Activated CD8-positive, alpha-beta T cell treated with anti-CD3 and anti-CD28 coated beads, Interleukin-2, amount 10 ng/mL, durations not matched to agents 7 days and 5 days (primary cell): Measurements from ENCODE around the gene B3GNT3. TPM values are rescaled to one million over a fixed set of nuclear protein-coding genes. Genes with fewer than 3 reads are reported as not detected.
"Not testable (repeated sequence)": the region's sequence is repeated elsewhere in the genome, so short reads cannot be mapped to it uniquely, and the experiment has no call there.

ENCODE experiments used
- ATAC-seq: fragments of 150-1000 bp; cut with Tn5 transposase; one replicate; pipeline ENCODE4 v1.10.0; 2021; ENCODE audit warnings: moderate library complexity
- CTCF ChIA-PET: fragments of 350-600 bp; sonication (Branson Sonifier 250); formaldehyde crosslinking; loops from one replicate; lab custom pipeline; 2021; ENCODE audit warnings: antibody characterized with exemption; lab: Charles Lee
- POLR2A ChIA-PET: fragments of 350-600 bp; sonication (Branson Sonifier 250); formaldehyde crosslinking; loops from one replicate; lab custom pipeline; 2021; ENCODE audit warnings: antibody characterized with exemption; lab: Charles Lee
- DNase-seq: peaks from one replicate; pipeline ENCODE4 v3.0.0-alpha.2; 2020
- H3K27ac Mint-ChIP-seq: one replicate; pipeline ENCODE4 v1.8.0; 2021; ENCODE audit warnings: mild to moderate bottlenecking, mixed read lengths
- H3K27me3 Mint-ChIP-seq: one replicate; pipeline ENCODE4 v1.8.0; 2021; ENCODE audit warnings: low read depth, mixed read lengths
- H3K36me3 Mint-ChIP-seq: one replicate; pipeline ENCODE4 v1.8.0; 2021; ENCODE audit warnings: low read depth, mixed read lengths
- H3K4me1 Mint-ChIP-seq: one replicate; pipeline ENCODE4 v1.8.0; 2021; ENCODE audit warnings: low read depth, mixed read lengths
- H3K4me3 Mint-ChIP-seq: one replicate; pipeline ENCODE4 v1.8.0; 2021; ENCODE audit warnings: mild to moderate bottlenecking, mixed read lengths
- H3K9me3 Mint-ChIP-seq: one replicate; pipeline ENCODE4 v1.8.0; 2022; ENCODE audit warnings: mixed read lengths; ENCODE audit not compliant: insufficient read depth
- total RNA-seq, 2 experiments: library from RNA; stranded (reverse); gene quantifications; one replicate each; pipeline ENCODE4 v1.2.3, GENCODE V29; 2021

Gene B3GNT3
- total RNA-seq, 2 experiments from 2014 or later = 0.13 TPM; not detected in 1

- no peak for ATAC-seq
- peaks cover 59% of the 10 kb centered on the region for H3K36me3 Mint-ChIP-seq
- ChIA-PET POLR2A (interaction anchor here (0.6 to 0.8 kb wide), 2 partner anchors 38 to 105 kb away, joined by 3 to 5 read pairs; no protein-coding TSS in a partner anchor), CTCF (interaction anchor here (1.1 to 2.6 kb wide), 4 partner anchors 15 to 64 kb away, joined by 4 to 20 read pairs (median 10); partner anchors contain the start of gene FCHO1)
- H3K4me3 Mint-ChIP-seq = no peak overlapping the region
- no peak for DNase-seq
- no peaks in the 10 kb centered on the region for H3K27me3 Mint-ChIP-seq
- H3K9me3 Mint-ChIP-seq = no peaks in the 10 kb centered on the region
- H3K27ac Mint-ChIP-seq = no peak overlapping the region
- peaks cover 9% of the 10 kb centered on the region for H3K4me1 Mint-ChIP-seq
Measured at GRCh38 chr19:17767559-17767958, 27.4 kb upstream of the B3GNT3 start.

- no peaks in the 10 kb centered on the region for H3K27me3 Mint-ChIP-seq
- H3K27ac Mint-ChIP-seq = no peak overlapping the region
- no peak for DNase-seq
- H3K4me3 Mint-ChIP-seq = no peak overlapping the region
- ChIA-PET CTCF (no interaction called here), POLR2A (no interaction called here)
- peaks cover 5% of the 10 kb centered on the region for H3K4me1 Mint-ChIP-seq
- ATAC-seq = no peak
- no peaks in the 10 kb centered on the region for H3K9me3 Mint-ChIP-seq
- peaks cover 57% of the 10 kb centered on the region for H3K36me3 Mint-ChIP-seq
Measured at GRCh38 chr19:17770613-17771012, 24.3 kb upstream of the B3GNT3 start.

DNA sequence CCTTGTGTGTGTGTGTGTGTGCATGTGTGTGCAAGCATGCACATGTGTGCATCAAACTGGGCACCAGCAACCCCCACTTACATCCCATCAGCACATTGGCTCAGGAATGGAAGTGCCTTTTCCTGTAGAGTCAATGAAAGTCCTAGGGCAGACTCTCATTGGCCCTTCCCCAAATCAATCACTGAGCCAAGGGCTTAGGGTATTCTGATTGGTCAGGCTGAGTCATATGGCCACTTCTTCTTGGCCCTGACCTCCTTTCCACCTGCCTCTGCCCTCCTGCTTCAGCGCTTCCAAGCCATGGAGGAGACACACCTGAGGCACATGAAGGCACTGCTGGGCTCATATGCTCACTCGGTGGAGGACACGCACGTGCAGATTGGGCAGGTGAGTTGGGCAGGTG, 22.8 kb upstream of the B3GNT3 start:
- POLR2A ChIA-PET = interaction anchor here (0.5 kb wide), 1 partner anchor 356 kb away, joined by 3 read pairs; no protein-coding TSS in a partner anchor
- Mint-ChIP-seq H3K27ac (no peak overlapping the region), H3K36me3 (peaks cover 47% of the 10 kb centered on the region), H3K4me1 (peaks cover 10% of the 10 kb centered on the region), H3K27me3 (no peaks in the 10 kb centered on the region), H3K4me3 (no peak overlapping the region), H3K9me3 (no peaks in the 10 kb centered on the region)
- ATAC-seq (no peak), DNase-seq (no peak)
- CTCF ChIA-PET = no interaction called here

GRCh38 chr19:17775245-17775927, 19.6 kb upstream of the B3GNT3 start:
- Mint-ChIP-seq H3K36me3 (peaks cover 42% of the 10 kb centered on the region), H3K9me3 (no peaks in the 10 kb centered on the region), H3K4me1 (peaks cover 14% of the 10 kb centered on the region), H3K27ac (no peak overlapping the region), H3K27me3 (no peaks in the 10 kb centered on the region), H3K4me3 (no peak overlapping the region)
- DNase-seq = peak; percentile 46
- ATAC-seq = peak; percentile 24
- POLR2A ChIA-PET = no interaction called here
- CTCF ChIA-PET = interaction anchor here (0.8 to 2.9 kb wide), 7 partner anchors 9 to 86 kb away, joined by 3 to 18 read pairs (median 4); partner anchors contain the start of gene FCHO1

DNA sequence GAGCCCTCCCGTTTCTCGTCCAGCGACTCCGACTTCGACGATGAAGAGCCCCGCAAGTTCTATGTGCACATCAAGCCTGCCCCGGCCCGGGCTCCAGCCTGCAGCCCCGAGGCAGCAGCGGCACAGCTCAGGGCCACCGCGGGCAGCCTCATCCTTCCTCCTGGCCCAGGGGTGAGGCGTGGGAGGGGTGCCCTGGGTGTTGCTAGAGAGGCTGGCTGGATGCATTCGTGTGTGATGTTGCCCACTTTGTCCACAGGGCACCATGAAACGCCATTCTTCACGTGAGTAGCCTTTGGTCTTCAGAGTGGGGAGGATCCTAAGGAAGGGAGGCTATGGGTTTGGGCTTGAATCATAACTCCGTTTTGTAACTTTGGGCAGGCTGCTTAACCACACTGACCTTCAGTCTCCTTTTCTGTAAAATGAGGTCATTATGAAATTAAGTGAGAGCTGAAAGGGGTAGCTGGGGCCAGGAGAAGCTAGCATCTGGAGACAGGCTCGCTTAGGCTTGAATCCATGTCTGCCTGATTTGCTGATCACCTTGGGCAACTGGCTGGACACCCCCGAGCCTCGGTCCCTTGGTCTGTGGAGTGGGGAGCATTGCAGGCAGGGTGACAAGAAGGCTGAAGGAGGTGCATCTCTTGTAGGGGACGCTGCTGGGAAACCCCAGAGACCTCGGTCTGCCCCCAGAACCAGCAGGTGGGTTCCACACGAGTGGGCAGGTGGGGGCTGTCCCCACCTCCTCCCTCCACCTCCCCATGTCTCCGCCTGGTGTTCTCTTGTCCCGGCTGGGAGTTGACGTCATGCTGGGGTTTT, 18.7 kb upstream of the B3GNT3 start:
- Mint-ChIP-seq H3K27ac (peak overlapping the region; percentile 33), H3K27me3 (no peaks in the 10 kb centered on the region), H3K36me3 (peaks cover 35% of the 10 kb centered on the region), H3K4me1 (peaks cover 14% of the 10 kb centered on the region), H3K9me3 (no peaks in the 10 kb centered on the region), H3K4me3 (no peak overlapping the region)
- ChIA-PET CTCF (interaction anchor here (1.0 to 2.9 kb wide), 3 partner anchors 10 to 72 kb away, joined by 3 to 18 read pairs (median 3); no protein-coding TSS in a partner anchor), POLR2A (no interaction called here)
- DNase-seq (no peak), ATAC-seq (no peak)

DNA sequence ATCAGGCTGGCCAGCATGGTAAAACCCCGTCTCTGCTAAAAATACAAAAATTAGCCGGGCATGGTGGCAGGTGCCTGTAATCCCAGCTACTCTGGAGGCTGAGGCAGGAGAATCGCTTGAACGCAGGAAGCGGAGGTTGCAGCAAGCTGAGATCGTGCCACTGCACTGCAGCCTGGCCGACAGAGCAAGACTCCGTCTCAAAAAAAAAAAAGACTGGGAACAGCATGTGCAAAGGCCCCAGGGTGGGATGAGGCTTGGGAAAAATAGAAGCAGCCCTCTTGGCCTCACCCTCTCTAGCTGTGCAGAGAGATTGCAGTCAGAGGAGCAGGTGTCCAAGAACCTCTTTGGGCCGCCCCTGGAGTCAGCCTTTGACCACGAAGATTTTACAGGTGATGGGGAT, 17.1 kb upstream of the B3GNT3 start:
- POLR2A ChIA-PET, H3K4me3 Mint-ChIP-seq, CTCF ChIA-PET, ATAC-seq, DNase-seq, H3K27me3 Mint-ChIP-seq, H3K27ac Mint-ChIP-seq, H3K9me3 Mint-ChIP-seq: not testable (repeated sequence)
- H3K36me3 Mint-ChIP-seq = peaks cover 34% of the 10 kb centered on the region
- H3K4me1 Mint-ChIP-seq = peaks cover 14% of the 10 kb centered on the region

DNA sequence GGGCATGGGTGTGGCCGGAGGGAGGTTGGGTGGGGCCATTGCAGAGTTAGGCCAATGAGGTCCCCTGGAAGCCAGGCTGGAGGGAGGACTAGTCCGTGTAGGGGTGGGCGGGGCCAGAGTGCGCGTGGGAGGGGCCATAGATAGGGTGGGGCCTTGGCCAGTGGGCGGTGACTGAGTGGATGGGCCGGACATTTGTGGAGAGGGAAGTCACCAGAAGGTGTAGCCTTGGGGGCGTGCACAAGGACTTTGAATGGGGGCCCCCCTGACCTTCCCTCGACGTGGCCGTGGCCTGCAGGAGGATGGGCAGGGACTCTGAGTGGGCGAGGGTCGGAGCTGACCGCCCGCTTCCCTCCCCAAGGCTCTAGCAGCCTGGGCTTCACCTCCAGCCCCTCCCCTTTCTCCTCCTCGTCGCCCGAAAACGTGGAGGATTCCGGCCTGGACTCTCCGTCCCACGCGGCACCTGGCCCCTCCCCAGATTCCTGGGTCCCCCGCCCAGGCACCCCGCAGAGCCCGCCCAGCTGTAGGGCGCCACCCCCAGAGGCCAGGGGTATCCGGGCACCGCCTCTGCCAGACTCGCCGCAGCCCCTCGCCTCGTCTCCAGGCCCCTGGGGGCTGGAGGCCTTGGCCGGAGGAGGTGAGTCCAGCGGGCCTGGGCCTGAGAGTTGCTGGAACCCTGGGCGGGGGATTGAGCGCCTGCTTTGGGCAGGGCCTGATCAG, 16.5 kb upstream of the B3GNT3 start:
- POLR2A ChIA-PET = no interaction called here
- Mint-ChIP-seq H3K4me3 (no peak overlapping the region), H3K27me3 (no peaks in the 10 kb centered on the region), H3K27ac (no peak overlapping the region), H3K4me1 (peaks cover 14% of the 10 kb centered on the region), H3K9me3 (no peaks in the 10 kb centered on the region), H3K36me3 (peaks cover 29% of the 10 kb centered on the region)
- CTCF ChIA-PET = no interaction called here
- ATAC-seq = peak; percentile 74
- peak; percentile 56 for DNase-seq

- peak overlapping the region; percentile 64 for H3K27ac Mint-ChIP-seq
- H3K36me3 Mint-ChIP-seq = peaks cover 36% of the 10 kb centered on the region
- peaks cover 18% of the 10 kb centered on the region for H3K4me1 Mint-ChIP-seq
- no peak for DNase-seq
- no peak for ATAC-seq
- ChIA-PET CTCF (no interaction called here), POLR2A (interaction anchor here (1.0 kb wide), 1 partner anchor 13 kb away, joined by 3 read pairs; no protein-coding TSS in a partner anchor)
- no peak overlapping the region for H3K4me3 Mint-ChIP-seq
- no peaks in the 10 kb centered on the region for H3K27me3 Mint-ChIP-seq
- no peaks in the 10 kb centered on the region for H3K9me3 Mint-ChIP-seq
Measured at GRCh38 chr19:17778968-17779929, 15.7 kb upstream of the B3GNT3 start.

GRCh38 chr19:17780781-17781180, 14.2 kb upstream of the B3GNT3 start:
- H3K36me3 Mint-ChIP-seq = peaks cover 33% of the 10 kb centered on the region
- ChIA-PET CTCF (no interaction called here), POLR2A (no interaction called here)
- no peaks in the 10 kb centered on the region for H3K9me3 Mint-ChIP-seq
- H3K27me3 Mint-ChIP-seq = no peaks in the 10 kb centered on the region
- no peak overlapping the region for H3K4me3 Mint-ChIP-seq
- H3K4me1 Mint-ChIP-seq = peaks cover 18% of the 10 kb centered on the region
- DNase-seq (no peak), ATAC-seq (no peak)
- H3K27ac Mint-ChIP-seq = no peak overlapping the region

GRCh38 chr19:17783721-17784120, 11.2 kb upstream of the B3GNT3 start:
- POLR2A ChIA-PET, DNase-seq, H3K4me3 Mint-ChIP-seq, H3K9me3 Mint-ChIP-seq, ATAC-seq, H3K27me3 Mint-ChIP-seq: not testable (repeated sequence)
- Mint-ChIP-seq H3K4me1 (peaks cover 16% of the 10 kb centered on the region), H3K27ac (peak overlapping the region; percentile 77), H3K36me3 (peaks cover 36% of the 10 kb centered on the region)
- CTCF ChIA-PET = interaction anchor here (1.0 to 1.5 kb wide), 10 partner anchors 8 to 149 kb away, joined by 3 to 7 read pairs (median 3); partner anchors contain the start of genes B3GNT3, CCDC124 and RPL18A
